Caco-2 (cell line): Measurements from ENCODE around the gene GARRE1. TPM values are rescaled to one million over a fixed set of nuclear protein-coding genes. Genes with fewer than 3 reads are reported as not detected.
"Not testable (repeated sequence)": the region's sequence is repeated elsewhere in the genome, so short reads cannot be mapped to it uniquely, and the experiment has no call there.

ENCODE experiments used
- BruUV-seq: library from RNA; stranded (reverse); fragments of 400-500 nt; replicated peaks from 2 replicates; lab custom pipeline; 2021; lab: Mats Ljungman, UMichigan
- CTCF ChIA-PET: fragments of 300-600 bp; sonication (Branson Sonifier 250); formaldehyde crosslinking; loops from one replicate; lab custom pipeline; 2022; ENCODE audit warnings: antibody characterized with exemption; lab: Charles Lee
- POLR2A ChIA-PET: fragments of 300-600 bp; sonication (Branson Sonifier 250); formaldehyde crosslinking; loops from one replicate; lab custom pipeline; 2022; ENCODE audit warnings: antibody characterized with exemption; lab: Charles Lee
- DNase-seq, 2 experiments: peaks; one replicate each; pipeline versions ENCODE4 v3.0.0 to v3.0.0-alpha.2; 2020 to 2022
- H3K27me3 ChIP-seq: replicated peaks from 2 replicates; pipeline ENCODE4 v1.6.0; 2011; ENCODE audit warnings: low read length; ENCODE audit not compliant: control insufficient read depth, insufficient read depth
- H3K36me3 ChIP-seq: 2 replicates; pipeline ENCODE4 v1.5.1; 2011; ENCODE audit warnings: low read length; ENCODE audit not compliant: control insufficient read depth, insufficient read depth
- H3K4me1 ChIP-seq: fragments of 250-450 bp; sonication (Bioruptor Pico); 2 replicates; pipeline ENCODE4 v1.5.1; 2020; ENCODE audit warnings: mild to moderate bottlenecking
- H3K4me3 ChIP-seq: 2 replicates; pipeline ENCODE4 v1.5.1; 2011; ENCODE audit warnings: low read depth, mild to moderate bottlenecking, control low read depth, low read length
- H3K9me3 ChIP-seq: fragments of 250-450 bp; sonication (Bioruptor Pico); 2 replicates; pipeline ENCODE4 v1.5.1; 2020; ENCODE audit warnings: mild to moderate bottlenecking, moderate library complexity
- H3K27ac Mint-ChIP-seq: one replicate; pipeline ENCODE4 v1.8.0; 2022; ENCODE audit warnings: mixed read lengths; ENCODE audit not compliant: unreplicated experiment
- H3K27me3 Mint-ChIP-seq: one replicate; pipeline ENCODE4 v1.8.0; 2022; ENCODE audit warnings: mixed read lengths; ENCODE audit not compliant: insufficient read depth, unreplicated experiment
- H3K36me3 Mint-ChIP-seq: one replicate; pipeline ENCODE4 v1.8.0; 2022; ENCODE audit warnings: mild to moderate bottlenecking, mixed read lengths; ENCODE audit not compliant: insufficient read depth, unreplicated experiment
- H3K4me1 Mint-ChIP-seq: one replicate; pipeline ENCODE4 v1.8.0; 2022; ENCODE audit warnings: low read depth, mixed read lengths; ENCODE audit not compliant: unreplicated experiment
- H3K4me3 Mint-ChIP-seq: one replicate; pipeline ENCODE4 v1.8.0; 2022; ENCODE audit warnings: mild to moderate bottlenecking, moderate library complexity, mixed read lengths; ENCODE audit not compliant: unreplicated experiment
- H3K9me3 Mint-ChIP-seq: one replicate; pipeline ENCODE4 v1.8.0; 2022; ENCODE audit warnings: mixed read lengths; ENCODE audit not compliant: unreplicated experiment
- CTCF ChIP-seq, 2 experiments: fragments of 200-600 bp in 1 of 2; IDR thresholded peaks; 1 replicate in 1 of 2; 2 replicates in 1 of 2; pipeline versions ENCODE4 v1.5.1 to v1.8.0; 2011 to 2022; ENCODE audit warnings: antibody characterized with exemption in 1 of 2, control low read depth in 1 of 2, inconsistent platforms in 1 of 2, low read depth in 1 of 2, low read length in 1 of 2, mild to moderate bottlenecking in 1 of 2, moderate library complexity in 1 of 2; ENCODE audit not compliant: insufficient read depth in 1 of 2, severe bottlenecking in 1 of 2, unreplicated experiment in 1 of 2
- intact Hi-C: fragments of 100-400 bp; cut with micrococcal nuclease; formaldehyde crosslinking; loops from one replicate; pipeline ENCODE4 v1.10.0; 2022; ENCODE audit not compliant: unreplicated experiment
- total RNA-seq: library from RNA; stranded (reverse); gene quantifications from 2 replicates; pipeline ENCODE4 v1.2.3, GENCODE V29; 2022

Gene GARRE1
- total RNA-seq, 1 experiment from 2014 or later: 20.2 TPM

GRCh38 chr19:34248941-34249340 lies 5.4 kb upstream of the GARRE1 start:
- Mint-ChIP-seq H3K27me3 (no peaks in the 10 kb centered on the region), H3K36me3 (peaks cover 6% of the 10 kb centered on the region), H3K4me3 (no peak overlapping the region), H3K4me1 (peaks cover 5% of the 10 kb centered on the region), H3K9me3 (no peaks in the 10 kb centered on the region), H3K27ac (no peak overlapping the region)
- H3K4me3 ChIP-seq: no peak overlapping the region
- no peak for DNase-seq
- H3K27me3 ChIP-seq: no peaks in the 10 kb centered on the region
- no TSS peak for BruUV-seq
- H3K9me3 ChIP-seq: no peaks in the 10 kb centered on the region
- H3K36me3 ChIP-seq: no peaks in the 10 kb centered on the region
- ChIA-PET POLR2A (interaction anchor here (0.5 kb wide), 1 partner anchor 230 kb away, joined by 3 read pairs; no protein-coding TSS in a partner anchor), CTCF (interaction anchor here (0.6 to 0.7 kb wide), 2 partner anchors 454 to 520 kb away, joined by 4 to 5 read pairs; no protein-coding TSS in a partner anchor)
- H3K4me1 ChIP-seq: no peaks in the 10 kb centered on the region
- TF ChIP-seq CTCF (IDR thresholded peaks at IDR 0.05; ENCODE audit: insufficient read depth in 1 of 2, low read depth in 1 of 2, low read length in 1 of 2, severe bottlenecking in 1 of 2, unreplicated experiment in 1 of 2): no peak
- intact Hi-C loops: no loop called here

- BruUV-seq: not testable (repeated sequence)
Measured at GRCh38 chr19:34253167-34253566, 1.2 kb upstream of the GARRE1 start.

GRCh38 chr19:34253681-34254045 lies 691 bp upstream of the GARRE1 start:
- DNase-seq, H3K27me3 ChIP-seq, H3K27me3 Mint-ChIP-seq, H3K36me3 ChIP-seq, CTCF ChIA-PET, BruUV-seq, H3K9me3 Mint-ChIP-seq, H3K4me1 Mint-ChIP-seq, H3K9me3 ChIP-seq, intact Hi-C loops: not testable (repeated sequence)
- Mint-ChIP-seq H3K27ac (peak overlapping the region; percentile 91), H3K4me3 (peak overlapping the region; percentile 83), H3K36me3 (peaks cover 24% of the 10 kb centered on the region)
- Histone ChIP-seq H3K4me1 (peaks cover 16% of the 10 kb centered on the region), H3K4me3 (peak overlapping the region; percentile 80)
- POLR2A ChIA-PET: interaction anchor here (0.5 kb wide), 1 partner anchor 368 kb away, joined by 7 read pairs; no protein-coding TSS in a partner anchor

More at GRCh38 chr19:34253167-34253566, 1.2 kb upstream of the GARRE1 start:
- H3K4me3 Mint-ChIP-seq, H3K27me3 Mint-ChIP-seq, H3K4me3 ChIP-seq, H3K9me3 Mint-ChIP-seq, H3K36me3 ChIP-seq, H3K9me3 ChIP-seq, DNase-seq, H3K4me1 Mint-ChIP-seq, H3K27ac Mint-ChIP-seq, H3K27me3 ChIP-seq, CTCF ChIA-PET, intact Hi-C loops: not testable (repeated sequence)
- POLR2A ChIA-PET: interaction anchor here (0.5 kb wide), 1 partner anchor 367 kb away, joined by 7 read pairs; no protein-coding TSS in a partner anchor
- H3K36me3 Mint-ChIP-seq: peaks cover 22% of the 10 kb centered on the region
- H3K4me1 ChIP-seq: peaks cover 16% of the 10 kb centered on the region

- Mint-ChIP-seq H3K27me3 (no peaks in the 10 kb centered on the region), H3K4me3 (peak overlapping the region; percentile 83), H3K4me1 (peaks cover 16% of the 10 kb centered on the region), H3K9me3 (no peaks in the 10 kb centered on the region), H3K36me3 (peaks cover 24% of the 10 kb centered on the region), H3K27ac (no peak overlapping the region)
- H3K27me3 ChIP-seq: no peaks in the 10 kb centered on the region
- peak in 1 of 2 experiments; percentile 65 for DNase-seq
- no TSS peak for BruUV-seq
- H3K4me1 ChIP-seq: peaks cover 27% of the 10 kb centered on the region
- peak overlapping the region; percentile 80 for H3K4me3 ChIP-seq
- TF ChIP-seq CTCF (IDR thresholded peaks at IDR 0.05; ENCODE audit: insufficient read depth in 1 of 2, low read depth in 1 of 2, low read length in 1 of 2, severe bottlenecking in 1 of 2, unreplicated experiment in 1 of 2): no peak
- POLR2A ChIA-PET: no interaction called here
- no peaks in the 10 kb centered on the region for H3K36me3 ChIP-seq
- CTCF ChIA-PET: no interaction called here
- H3K9me3 ChIP-seq: no peaks in the 10 kb centered on the region
- intact Hi-C loops: loop anchor here (5.0 kb wide), 1 partner anchor 82 kb away; no protein-coding TSS in a partner anchor
Measured at GRCh38 chr19:34254698-34255432, 511 bp downstream of the GARRE1 start.
